ENCODE measurements around the gene P4HB.

P4HB gene

DNA sequence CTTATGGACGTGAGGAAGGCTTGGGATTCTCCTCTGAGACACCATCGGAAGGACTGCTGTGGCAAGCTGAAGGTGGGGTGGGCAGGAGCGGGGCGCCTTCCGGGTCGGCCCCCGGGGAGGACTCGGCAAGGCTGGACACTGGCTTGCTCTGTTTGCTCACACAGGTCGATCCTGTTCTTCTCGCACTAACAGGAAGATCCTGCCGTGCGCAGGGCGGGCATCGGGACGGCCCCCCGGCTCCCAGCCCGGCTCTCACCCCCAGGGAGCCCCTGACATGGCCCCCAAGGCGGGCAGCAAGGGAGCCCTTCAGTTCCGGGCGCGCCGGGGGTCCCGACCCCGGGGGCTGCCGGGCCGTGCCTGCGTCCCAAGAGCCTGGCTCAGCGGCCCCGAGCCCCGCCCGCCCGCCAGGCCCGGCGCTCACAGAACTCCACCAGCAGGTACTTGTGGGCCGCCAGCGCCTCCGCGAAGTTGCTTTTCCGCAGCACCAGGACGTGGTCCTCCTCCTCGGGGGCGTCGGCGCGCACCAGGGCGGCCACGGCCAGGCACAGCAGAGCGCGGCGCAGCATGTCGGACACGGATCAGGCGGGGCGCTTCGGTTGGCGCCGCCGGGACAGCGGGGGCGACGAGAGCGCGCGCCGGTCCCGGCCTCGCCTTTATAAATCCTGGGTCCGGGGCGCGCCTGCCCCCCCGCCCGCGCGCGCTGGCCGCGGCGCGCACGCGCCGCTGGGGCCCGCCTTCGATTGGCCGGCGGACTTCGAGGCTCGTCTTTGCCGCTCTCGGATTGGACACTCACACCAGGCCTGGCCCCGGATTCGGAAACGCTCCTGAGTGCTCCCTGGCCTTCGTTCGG is at the start of gene P4HB:
Gene P4HB (minus strand): TSS at position 630 of the 850 bp plus-strand sequence. CDS start 64 bp downstream, at position 566.
- TF ChIP-seq, protein P1, sequence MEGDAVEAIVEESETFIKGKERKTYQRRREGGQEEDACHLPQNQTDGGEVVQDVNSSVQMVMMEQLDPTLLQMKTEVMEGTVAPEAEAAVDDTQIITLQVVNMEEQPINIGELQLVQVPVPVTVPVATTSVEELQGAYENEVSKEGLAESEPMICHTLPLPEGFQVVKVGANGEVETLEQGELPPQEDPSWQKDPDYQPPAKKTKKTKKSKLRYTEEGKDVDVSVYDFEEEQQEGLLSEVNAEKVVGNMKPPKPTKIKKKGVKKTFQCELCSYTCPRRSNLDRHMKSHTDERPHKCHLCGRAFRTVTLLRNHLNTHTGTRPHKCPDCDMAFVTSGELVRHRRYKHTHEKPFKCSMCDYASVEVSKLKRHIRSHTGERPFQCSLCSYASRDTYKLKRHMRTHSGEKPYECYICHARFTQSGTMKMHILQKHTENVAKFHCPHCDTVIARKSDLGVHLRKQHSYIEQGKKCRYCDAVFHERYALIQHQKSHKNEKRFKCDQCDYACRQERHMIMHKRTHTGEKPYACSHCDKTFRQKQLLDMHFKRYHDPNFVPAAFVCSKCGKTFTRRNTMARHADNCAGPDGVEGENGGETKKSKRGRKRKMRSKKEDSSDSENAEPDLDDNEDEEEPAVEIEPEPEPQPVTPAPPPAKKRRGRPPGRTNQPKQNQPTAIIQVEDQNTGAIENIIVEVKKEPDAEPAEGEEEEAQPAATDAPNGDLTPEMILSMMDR (IDR thresholded peaks at IDR 0.05), result peak; percentile 1
- H3K27me3 ChIP-seq, result no peaks in the 10 kb centered on the region
- peaks cover 18% of the 10 kb centered on the region for H3K36me3 ChIP-seq
- peak within 1 kb of the TSS; percentile 81 to 95 for H3K4me3 ChIP-seq (ENCODE audit: low read depth in 1 of 2, low read length in 1 of 2)
- peaks cover 62 to 71% of the 10 kb centered on the region in 2 experiments for H3K4me1 ChIP-seq (ENCODE audit: control insufficient read depth in 1 of 2, insufficient read depth in 1 of 2, low read depth in 1 of 2, low read length in 1 of 2)
- H3K27ac ChIP-seq, result peak within 1 kb of the TSS; percentile 96
- H3K9me3 ChIP-seq, result no peaks in the 10 kb centered on the region

DNA sequence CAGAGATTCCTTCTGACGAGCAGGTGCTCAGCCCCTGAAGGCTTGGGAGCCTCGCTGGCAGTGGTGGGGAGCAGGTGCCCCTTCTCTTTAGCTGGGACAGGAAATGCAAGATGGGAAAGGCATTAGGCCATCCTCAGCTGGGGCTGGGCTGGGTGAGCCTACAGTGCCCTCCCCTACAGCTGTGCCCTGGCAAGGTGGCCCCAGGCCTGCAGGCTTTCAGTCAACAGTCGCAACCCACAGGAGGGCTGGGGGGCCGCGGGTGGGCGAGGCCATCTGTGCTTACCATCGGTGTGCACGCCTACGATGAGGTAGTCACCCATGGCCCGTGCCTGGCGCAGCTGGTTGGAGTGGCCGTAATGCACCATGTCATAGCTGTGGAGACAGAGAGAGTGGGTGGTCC is 48.9 kb upstream of the P4HB start:
- H3K27me3 ChIP-seq, result peaks cover 4% of the 10 kb centered on the region
- TF ChIP-seq, protein P1 (IDR thresholded peaks at IDR 0.05), result no peak
- H3K4me3 ChIP-seq (ENCODE audit: low read depth in 1 of 2, low read length in 1 of 2), result no peak overlapping the region
- peaks cover 19 to 23% of the 10 kb centered on the region in 2 experiments for H3K4me1 ChIP-seq (ENCODE audit: control insufficient read depth in 1 of 2, insufficient read depth in 1 of 2, low read depth in 1 of 2, low read length in 1 of 2)
- H3K36me3 ChIP-seq, result peaks cover 29% of the 10 kb centered on the region
- no peaks in the 10 kb centered on the region for H3K9me3 ChIP-seq
- no peak overlapping the region for H3K27ac ChIP-seq

DNA sequence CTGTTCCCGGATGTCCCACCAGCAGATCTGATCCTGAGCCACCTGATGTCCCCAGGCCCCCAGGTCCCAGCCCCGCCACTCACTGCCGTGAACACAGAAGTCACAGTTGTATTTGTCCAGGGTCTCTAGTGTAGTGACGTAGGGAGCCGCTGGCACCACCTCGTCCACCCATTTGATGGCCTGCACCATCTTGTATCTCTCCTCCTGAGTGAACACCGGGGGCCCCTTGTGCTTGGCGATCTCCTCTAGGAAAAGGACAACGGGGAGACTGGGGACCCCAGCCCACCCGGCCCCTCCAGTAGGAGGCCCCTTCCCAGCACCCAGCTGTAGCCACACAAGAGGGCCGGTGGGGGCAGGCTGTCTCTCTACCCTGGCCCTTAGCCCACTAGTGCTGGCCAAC is 48.5 kb upstream of the P4HB start:
- Histone ChIP-seq H3K9me3 (no peaks in the 10 kb centered on the region), H3K27me3 (peaks cover 6% of the 10 kb centered on the region), H3K36me3 (peaks cover 29% of the 10 kb centered on the region), H3K4me3 (ENCODE audit: low read depth in 1 of 2, low read length in 1 of 2) (no peak overlapping the region), H3K27ac (no peak overlapping the region), H3K4me1 (ENCODE audit: control insufficient read depth in 1 of 2, insufficient read depth in 1 of 2, low read depth in 1 of 2, low read length in 1 of 2) (peaks cover 19 to 23% of the 10 kb centered on the region in 2 experiments)
- TF ChIP-seq, protein P1 (IDR thresholded peaks at IDR 0.05), result no peak

DNA sequence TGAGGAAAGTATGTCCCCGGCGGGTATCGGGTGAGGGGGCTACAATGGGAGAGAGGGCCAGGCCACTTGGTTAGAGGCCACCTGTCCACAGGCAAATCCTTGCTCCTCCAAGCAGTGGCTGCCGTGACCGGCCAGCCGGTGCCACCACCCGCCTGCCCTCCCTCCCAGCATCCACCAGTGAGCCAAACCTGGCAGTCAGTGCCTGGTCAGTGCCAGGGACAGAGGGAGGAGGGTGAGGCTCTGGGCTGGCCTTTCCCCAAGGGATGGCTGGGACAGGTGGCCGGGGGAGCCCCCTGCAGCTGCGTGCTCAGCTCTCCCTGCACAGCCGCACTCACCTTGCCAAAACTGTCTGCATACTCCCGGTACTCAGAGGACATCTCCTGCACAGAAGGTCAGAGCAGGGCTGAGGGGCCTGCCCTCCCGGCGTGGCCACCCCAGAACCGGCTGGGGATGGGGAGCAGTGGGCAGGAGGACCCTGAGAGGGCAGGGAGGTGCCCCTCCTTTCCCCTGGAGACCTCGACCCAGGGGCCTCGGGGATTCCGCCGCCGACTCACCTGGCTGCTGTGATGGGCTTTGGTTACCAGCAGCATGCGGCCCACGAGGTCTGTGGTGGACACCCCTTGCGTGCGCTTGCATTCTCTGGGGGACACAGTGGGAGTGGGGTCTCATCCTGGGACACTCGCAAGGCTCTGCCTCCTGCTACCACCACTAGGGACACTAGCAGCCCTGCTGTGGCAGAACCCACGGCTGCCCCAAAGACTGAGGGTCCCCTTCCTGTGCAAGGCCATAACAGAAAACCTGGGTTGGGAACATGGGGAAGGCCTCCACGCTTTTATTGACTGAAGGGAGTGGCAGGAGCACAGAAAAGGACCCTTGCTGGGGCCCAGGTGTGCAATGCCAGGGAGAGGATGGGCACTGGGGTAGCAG is 47.1 kb upstream of the P4HB start:
- peaks cover 20 to 23% of the 10 kb centered on the region in 2 experiments for H3K4me1 ChIP-seq (ENCODE audit: control insufficient read depth in 1 of 2, insufficient read depth in 1 of 2, low read depth in 1 of 2, low read length in 1 of 2)
- H3K36me3 ChIP-seq, result peaks cover 20% of the 10 kb centered on the region
- H3K4me3 ChIP-seq (ENCODE audit: low read depth in 1 of 2, low read length in 1 of 2), result no peak overlapping the region
- no peak overlapping the region for H3K27ac ChIP-seq
- no peaks in the 10 kb centered on the region for H3K9me3 ChIP-seq
- TF ChIP-seq, protein P1 (IDR thresholded peaks at IDR 0.05), result no peak
- peaks cover 19% of the 10 kb centered on the region for H3K27me3 ChIP-seq

DNA sequence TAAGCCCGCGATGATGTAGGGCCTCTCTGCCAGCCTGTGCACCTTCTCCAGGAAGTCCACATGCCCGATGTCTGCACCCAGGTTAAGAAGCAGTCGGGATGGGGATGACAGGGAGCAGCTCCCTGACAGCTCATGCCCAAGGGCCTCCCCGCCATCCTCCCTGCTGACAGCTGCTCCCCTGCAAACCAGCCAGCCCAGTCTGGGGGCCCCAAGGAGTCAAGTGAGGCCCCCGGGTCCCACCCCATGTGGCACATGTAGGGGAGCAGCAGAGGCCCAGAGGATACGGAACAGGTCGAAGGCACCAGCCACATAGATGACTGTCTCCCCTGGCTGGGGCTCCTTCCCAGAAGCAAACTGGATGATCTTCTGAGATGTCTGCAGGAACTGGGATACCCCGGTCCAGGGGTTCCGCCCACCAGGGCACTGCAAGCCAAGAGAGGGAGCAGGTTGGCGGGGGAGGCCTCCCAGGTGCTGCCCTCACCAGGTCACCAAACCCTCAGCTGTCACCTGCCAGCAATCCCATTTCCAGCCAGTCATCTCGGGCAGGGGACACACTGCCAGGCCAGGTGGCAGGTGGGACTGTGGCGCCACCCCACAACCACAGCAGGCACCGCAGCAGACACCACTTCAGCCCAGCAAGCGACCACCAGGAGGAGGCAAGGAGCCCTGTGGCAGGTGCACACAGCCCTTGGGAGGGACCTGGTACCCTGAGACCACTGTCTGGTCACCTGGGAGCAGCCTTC is 46.3 kb upstream of the P4HB start:
- H3K4me3 ChIP-seq (ENCODE audit: low read depth in 1 of 2, low read length in 1 of 2), result no peak overlapping the region
- peaks cover 22 to 24% of the 10 kb centered on the region in 2 experiments for H3K4me1 ChIP-seq (ENCODE audit: control insufficient read depth in 1 of 2, insufficient read depth in 1 of 2, low read depth in 1 of 2, low read length in 1 of 2)
- H3K27me3 ChIP-seq, result peaks cover 27% of the 10 kb centered on the region
- H3K36me3 ChIP-seq, result peaks cover 11% of the 10 kb centered on the region
- no peak overlapping the region for H3K27ac ChIP-seq
- no peaks in the 10 kb centered on the region for H3K9me3 ChIP-seq
- TF ChIP-seq, protein P1 (IDR thresholded peaks at IDR 0.05), result no peak

Measured in neutrophil (primary cell).